K562 (cell line): Measurements from ENCODE around the gene SLC38A7. TPM values are rescaled to one million over a fixed set of nuclear protein-coding genes. Genes with fewer than 3 reads are reported as not detected.

Experiments used
- ATAC-seq: fragments of 200-7000 bp; cut with Tn5 transposase; 3 replicates; pipeline ENCODE4 v1.9.1; 2020; ENCODE audit warnings: moderate library complexity
- BruUV-seq: library from RNA; stranded (reverse); fragments of 400-500 nt; replicated peaks from 2 replicates; lab custom pipeline; 2021; lab: Mats Ljungman, UMichigan
- CTCF ChIA-PET: fragments of 300-600 bp; formaldehyde crosslinking; extraction: SDS; loops from one replicate; lab custom pipeline; 2021; ENCODE audit warnings: low intra/inter-chr PET ratio; lab: Yijun Ruan, JAX
- POLR2A ChIA-PET: fragments of 300-600, 350-650 bp; sonication (Branson Sonifier 250); formaldehyde crosslinking; extraction: SDS; loops from one replicate; lab custom pipeline; 2021; ENCODE audit warnings: antibody characterized with exemption, inconsistent platforms; lab: Yijun Ruan, JAX
- DNase-seq, 4 experiments: peaks; one replicate each; pipeline versions ENCODE4 v3.0.0 to v3.0.0-alpha.2; 2011 to 2018; ENCODE audit warnings: low spot score in 3 of 4, mixed read lengths in 3 of 4; ENCODE audit errors: extremely low read depth in 1 of 4
- FAIRE-seq: peaks from 2 replicates; lab custom pipeline; 2011; peaks lifted over from hg19 to GRCh38; lab: Jason Lieb, UNC
- H2AFZ ChIP-seq: 2 replicates; pipeline ENCODE4 v1.6.0; 2011; ENCODE audit warnings: low read depth, low read length, control low read depth, inconsistent platforms
- H3K27ac ChIP-seq: fragments of 200-600 bp; 3 replicates; pipeline ENCODE4 v1.8.0; 2011; ENCODE audit warnings: low read depth, mild to moderate bottlenecking, control low read depth, inconsistent platforms, low read length, moderate library complexity, mixed read lengths; ENCODE audit errors: extremely low read depth
- H3K27me3 ChIP-seq, 2 experiments: fragments of 300-600 bp in 1 of 2; 2 replicates in 1 of 2; 3 replicates in 1 of 2; pipeline versions ENCODE4 v1.6.0 to v1.8.0; 2011; ENCODE audit warnings: inconsistent platforms in 2 of 2, low read length in 2 of 2, mild to moderate bottlenecking in 1 of 2, mixed read lengths in 1 of 2, moderate library complexity in 1 of 2; ENCODE audit not compliant: control insufficient read depth in 2 of 2, insufficient read depth in 2 of 2
- H3K36me3 ChIP-seq: fragments of 300-600 bp; 3 replicates; pipeline ENCODE4 v1.8.0; 2011; ENCODE audit warnings: mild to moderate bottlenecking, low read length, inconsistent platforms; ENCODE audit not compliant: control insufficient read depth, insufficient read depth
- H3K4me1 ChIP-seq, 2 experiments: fragments of 200-600 bp in 1 of 2; replicated peaks in 1 of 2; 2 replicates in 1 of 2; 3 replicates in 1 of 2; pipeline versions ENCODE4 v1.5.1 to v1.8.0; 2011; ENCODE audit warnings: inconsistent platforms in 2 of 2, low read length in 2 of 2, mild to moderate bottlenecking in 1 of 2, mixed read lengths in 1 of 2, moderate library complexity in 1 of 2; ENCODE audit not compliant: control insufficient read depth in 2 of 2, insufficient read depth in 2 of 2
- H3K4me2 ChIP-seq: 2 replicates; pipeline ENCODE4 v1.6.1; 2011; ENCODE audit warnings: low read length, control low read depth, inconsistent platforms, mixed read lengths; ENCODE audit not compliant: insufficient read depth
- H3K4me3 ChIP-seq: fragments of 200-600 bp; sonication (generic), shearing (Covaris generic); 2 replicates; pipeline ENCODE4 v1.5.1; 2016; ENCODE audit warnings: control low read depth, inconsistent platforms
- H3K79me2 ChIP-seq: fragments of 200-600 bp; 3 replicates; pipeline ENCODE4 v1.8.0; 2011; ENCODE audit warnings: low read length, inconsistent platforms; ENCODE audit not compliant: control insufficient read depth, insufficient read depth
- H3K9ac ChIP-seq, 2 experiments: 2 replicates each; pipeline versions ENCODE4 v1.6.0 to v1.6.1; 2011; ENCODE audit warnings: low read depth in 2 of 2, low read length in 2 of 2, control low read depth in 1 of 2, inconsistent platforms in 1 of 2, mild to moderate bottlenecking in 1 of 2, mixed read lengths in 1 of 2; ENCODE audit not compliant: insufficient read depth in 1 of 2
- H3K9me1 ChIP-seq: one replicate; pipeline ENCODE4 v1.6.0; 2011; ENCODE audit warnings: inconsistent platforms, mild to moderate bottlenecking, low read length, moderate library complexity; ENCODE audit not compliant: control insufficient read depth, insufficient read depth
- H3K9me3 ChIP-seq: replicated peaks from 2 replicates; pipeline ENCODE4 v1.5.1; 2011; ENCODE audit warnings: low read depth, low read length, inconsistent platforms; ENCODE audit not compliant: control insufficient read depth, insufficient read depth
- H4K20me1 ChIP-seq: replicated peaks from 2 replicates; pipeline ENCODE4 v1.6.1; 2011; ENCODE audit warnings: low read length, inconsistent platforms, mixed read lengths; ENCODE audit not compliant: control insufficient read depth, insufficient read depth
- CBX5 ChIP-seq: IDR thresholded peaks from 2 replicates; pipeline ENCODE4 v1.6.1; 2014; ENCODE audit warnings: low read depth, borderline replicate concordance
- GTF2E2 ChIP-seq: fragments of 200-800 bp; sonication (Bioruptor generic); IDR thresholded peaks from 2 replicates; pipeline ENCODE4 v1.6.1; 2016; ENCODE audit warnings: missing genetic modification characterization, missing compliant biosample characterization
- HDAC2 ChIP-seq: fragments of 450-650 bp; IDR thresholded peaks from 2 replicates; pipeline ENCODE4 v1.6.1; 2016; ENCODE audit warnings: mild to moderate bottlenecking
- JUND ChIP-seq, 2 experiments: IDR thresholded peaks; 2 replicates in 1 of 2; 3 replicates in 1 of 2; pipeline ENCODE4 v1.6.1; 2011; ENCODE audit warnings: borderline replicate concordance in 2 of 2, low read depth in 2 of 2, low read length in 2 of 2, improper control_type of control experiment in 1 of 2, missing biosample characterization in 1 of 2, missing genetic modification characterization in 1 of 2, missing genetic modification reagents in 1 of 2
- NR1H2 ChIP-seq: sonication (generic); formaldehyde crosslinking; IDR thresholded peaks from 2 replicates; pipeline ENCODE4 v1.4.0; 2020; ENCODE audit warnings: mild to moderate bottlenecking, missing genetic modification reagents
- PHTF2 ChIP-seq: fragments of 250-450 bp; sonication (Bioruptor Pico); IDR thresholded peaks from 2 replicates; pipeline ENCODE4 v1.5.0; 2021; ENCODE audit warnings: mild to moderate bottlenecking
- PPARD ChIP-seq: fragments of 250-450 bp; sonication (Bioruptor Pico); IDR thresholded peaks from 2 replicates; pipeline ENCODE4 v1.8.0; 2022; ENCODE audit warnings: inconsistent platforms, mild to moderate bottlenecking, moderate library complexity
- RFX1 ChIP-seq: fragments of 450-650 bp; IDR thresholded peaks from 2 replicates; pipeline ENCODE4 v1.6.1; 2016; ENCODE audit warnings: mild to moderate bottlenecking, moderate library complexity
- SOX6 ChIP-seq: fragments of 450-650 bp; IDR thresholded peaks from 2 replicates; pipeline ENCODE4 v1.6.1; 2014; ENCODE audit warnings: mild to moderate bottlenecking
- U2AF2 ChIP-seq: fragments of 200-400 bp; formaldehyde crosslinking; optimal IDR thresholded peaks from 2 replicates; pipeline ENCODE3; 2017; ENCODE audit warnings: low read depth, mild to moderate bottlenecking, low read length
- ZBED1 ChIP-seq: IDR thresholded peaks from 2 replicates; pipeline ENCODE4 v1.6.1; 2014
- ZNF311 ChIP-seq: fragments of 250-450 bp; sonication (Bioruptor Pico); IDR thresholded peaks from 2 replicates; pipeline ENCODE4 v1.4.0; 2020; ENCODE audit warnings: mild to moderate bottlenecking, moderate library complexity
- ZNF395 ChIP-seq: fragments of 200-800 bp; sonication (Bioruptor generic); IDR thresholded peaks from 2 replicates; pipeline ENCODE4 v1.6.1; 2017; ENCODE audit warnings: missing genetic modification characterization, missing compliant biosample characterization
- ZNF707 ChIP-seq: fragments of 250-450 bp; sonication (Bioruptor Pico); conservative IDR thresholded peaks from 2 replicates; pipeline ENCODE4 v1.8.0; 2022; ENCODE audit warnings: inconsistent platforms, mild to moderate bottlenecking, moderate library complexity
- ZNF785 ChIP-seq: fragments of 250-450 bp; sonication (Bioruptor Pico); IDR thresholded peaks from 2 replicates; pipeline ENCODE4 v1.4.0; 2020; ENCODE audit warnings: mild to moderate bottlenecking
- WGBS: fragments of 100-300 bp; shearing (Covaris generic); methylation state at CpG from one replicate; pipeline ENCODE4 v1.1.6; 2016; ENCODE audit warnings: low coverage, mixed read lengths; ENCODE audit not compliant: insufficient coverage; ENCODE audit errors: missing lambda C conversion rate; 5-methylcytosine and 5-hydroxymethylcytosine counted together
- in situ Hi-C: fragments of 300-500 bp; cut with MboI; formaldehyde crosslinking; loops from 4 replicates; pipeline ENCODE4 v1.15.0; 2018; ENCODE audit warnings: inconsistent platforms, mixed read lengths
- intact Hi-C: fragments of 100-400 bp; cut with micrococcal nuclease; formaldehyde crosslinking; loops from 2 replicates; pipeline ENCODE4 v1.14.2; 2022
- polyA plus RNA-seq, 8 experiments: library from polyadenylated mRNA; depleted of rRNA in 4 of 8; stranded (reverse) in 5 of 8; unstranded in 3 of 8; fragments of >200 nt; fragmentation: Nextera tagmentation in 2 of 8; fragmentation: Illumina TruSeq in 1 of 8; extraction: Ambion mirVana in 2 of 8; extraction: Trizol in 1 of 8; gene quantifications; 2 replicates each; pipeline versions ENCODE4 v1.2.1 to v1.2.3, GENCODE V29; 2011 to 2014; ENCODE audit warnings: inconsistent platforms in 1 of 8, missing spikeins in 1 of 8
- total RNA-seq, 7 experiments: library from RNA; depleted of rRNA in 6 of 7; stranded (reverse); fragments of >200 nt in 6 of 7; fragmentation: Illumina TruSeq in 2 of 7; extraction: Trizol in 2 of 7; gene quantifications; 2 replicates each; pipeline versions ENCODE4 v1.2.1 to v1.2.3, GENCODE V29; 2011 to 2021; ENCODE audit warnings: low replicate concordance in 1 of 7
- TF ChIP-seq, protein P1 (sequence below): fragments of 450-650 bp; formaldehyde crosslinking; IDR thresholded peaks from 2 replicates; pipeline ENCODE4 v1.4.0; 2022; ENCODE audit warnings: missing genetic modification characterization
- TF ChIP-seq, protein P2 (sequence below): fragments of 450-650 bp; IDR thresholded peaks from 2 replicates; pipeline ENCODE4 v1.6.1; 2017; ENCODE audit warnings: antibody characterized with exemption

The SLC38A7 gene
- total and polyA plus RNA-seq, 9 of the 15 experiments (the other 6 are each of a cell fraction or from before 2014, with no cell fraction given), result 2.7 to 12.2 (median 6.5) TPM

DNA sequence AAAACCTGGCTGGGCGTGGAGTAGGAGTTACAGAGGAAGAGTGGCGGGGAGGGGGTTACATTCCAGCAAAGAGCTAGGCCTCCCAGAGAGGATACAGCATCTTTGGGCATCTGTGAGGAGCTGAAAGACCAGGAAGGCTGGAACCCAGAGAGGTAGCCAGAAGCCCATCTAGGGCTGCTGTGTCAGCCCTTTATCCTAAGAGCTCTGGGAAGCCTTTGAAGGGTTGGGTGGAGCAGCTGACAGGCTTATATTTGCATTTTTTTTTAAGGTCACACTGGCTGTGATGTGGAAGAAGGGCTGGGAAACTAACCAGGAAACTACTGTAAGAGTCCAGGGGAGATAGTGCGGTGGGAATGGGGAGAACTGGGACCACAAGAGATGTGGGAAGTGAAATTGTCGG is 48.1 kb downstream of the SLC38A7 start:
- Histone ChIP-seq H3K27me3 (no peaks in the 10 kb centered on the region; a peak in 1 of 5 replicates), H3K4me3 (no peak overlapping the region), H3K79me2 (no peaks in the 10 kb centered on the region), H3K9me1 (no peaks in the 10 kb centered on the region), H3K9me3 (no peaks in the 10 kb centered on the region), H3K36me3 (no peaks in the 10 kb centered on the region), H3K27ac (no peak overlapping the region), H3K4me2 (no peak overlapping the region), H3K4me1 (no peaks in the 10 kb centered on the region; a peak in 1 of 5 replicates), H2AFZ (no peak overlapping the region), H4K20me1 (no peaks in the 10 kb centered on the region)
- FAIRE-seq, result no peak
- intact Hi-C loops (no loop called here), in situ Hi-C loops (no loop called here)
- ATAC-seq, result no peak
- ChIA-PET CTCF (no interaction called here), POLR2A (interaction anchor here (0.7 kb wide), 1 partner anchor 119 kb away, joined by 3 read pairs; no protein-coding TSS in a partner anchor)
- BruUV-seq, result no TSS peak
- 29% methylated on average over 4 of the region's 4 CpGs for WGBS
- DNase-seq, result no peak
- TF ChIP-seq ZBED1 (no peak), ZNF395 (CRISPR knock-in tag) (no peak), NR1H2 (CRISPR knock-in tag) (no peak), ZNF311 (CRISPR knock-in tag) (no peak), ZNF707 (CRISPR knock-in tag) (no peak), PHTF2 (CRISPR knock-in tag) (no peak), ZNF785 (CRISPR knock-in tag) (no peak), JUND (IDR thresholded peaks at IDR 0.05; ENCODE audit: borderline replicate concordance, low read depth, low read length) (no peak), JUND (tag; IDR thresholded peaks at IDR 0.05; ENCODE audit: borderline replicate concordance, low read depth, low read length) (no peak), GTF2E2 (no peak), HDAC2 (no peak), U2AF2 (no peak), PPARD (CRISPR knock-in tag) (no peak), RFX1 (no peak), CBX5 (no peak), SOX6 (no peak)
- TF ChIP-seq, protein P1, sequence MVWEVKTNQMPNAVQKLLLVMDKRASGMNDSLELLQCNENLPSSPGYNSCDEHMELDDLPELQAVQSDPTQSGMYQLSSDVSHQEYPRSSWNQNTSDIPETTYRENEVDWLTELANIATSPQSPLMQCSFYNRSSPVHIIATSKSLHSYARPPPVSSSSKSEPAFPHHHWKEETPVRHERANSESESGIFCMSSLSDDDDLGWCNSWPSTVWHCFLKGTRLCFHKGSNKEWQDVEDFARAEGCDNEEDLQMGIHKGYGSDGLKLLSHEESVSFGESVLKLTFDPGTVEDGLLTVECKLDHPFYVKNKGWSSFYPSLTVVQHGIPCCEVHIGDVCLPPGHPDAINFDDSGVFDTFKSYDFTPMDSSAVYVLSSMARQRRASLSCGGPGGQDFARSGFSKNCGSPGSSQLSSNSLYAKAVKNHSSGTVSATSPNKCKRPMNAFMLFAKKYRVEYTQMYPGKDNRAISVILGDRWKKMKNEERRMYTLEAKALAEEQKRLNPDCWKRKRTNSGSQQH (CRISPR knock-in tag), result no peak
- TF ChIP-seq, protein P2, sequence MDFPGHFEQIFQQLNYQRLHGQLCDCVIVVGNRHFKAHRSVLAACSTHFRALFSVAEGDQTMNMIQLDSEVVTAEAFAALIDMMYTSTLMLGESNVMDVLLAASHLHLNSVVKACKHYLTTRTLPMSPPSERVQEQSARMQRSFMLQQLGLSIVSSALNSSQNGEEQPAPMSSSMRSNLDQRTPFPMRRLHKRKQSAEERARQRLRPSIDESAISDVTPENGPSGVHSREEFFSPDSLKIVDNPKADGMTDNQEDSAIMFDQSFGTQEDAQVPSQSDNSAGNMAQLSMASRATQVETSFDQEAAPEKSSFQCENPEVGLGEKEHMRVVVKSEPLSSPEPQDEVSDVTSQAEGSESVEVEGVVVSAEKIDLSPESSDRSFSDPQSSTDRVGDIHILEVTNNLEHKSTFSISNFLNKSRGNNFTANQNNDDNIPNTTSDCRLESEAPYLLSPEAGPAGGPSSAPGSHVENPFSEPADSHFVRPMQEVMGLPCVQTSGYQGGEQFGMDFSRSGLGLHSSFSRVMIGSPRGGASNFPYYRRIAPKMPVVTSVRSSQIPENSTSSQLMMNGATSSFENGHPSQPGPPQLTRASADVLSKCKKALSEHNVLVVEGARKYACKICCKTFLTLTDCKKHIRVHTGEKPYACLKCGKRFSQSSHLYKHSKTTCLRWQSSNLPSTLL, result no peak
- TF ChIP-seq, all 486 proteins: peak for 0
- no peak overlapping the region for H3K9ac ChIP-seq
